Left colon (tissue), 2 donors: ENCODE measurements around the gene RAMP3. TPM values are rescaled to one million over a fixed set of nuclear protein-coding genes. Genes with fewer than 3 reads are reported as not detected.
"Not testable (repeated sequence)": the region's sequence is repeated elsewhere in the genome, so short reads cannot be mapped to it uniquely, and the experiment has no call there.

Source experiments
- ATAC-seq: fragments of 200-7000 bp; cut with Tn5 transposase; one replicate; pipeline ENCODE4 v1.9.1; 2020; ENCODE audit warnings: mild to moderate bottlenecking, moderate library complexity
- DNase-seq, 2 donors: peaks; one replicate each; pipeline ENCODE4 v3.0.0-alpha.2; 2020
- intact Hi-C, 2 donors: fragments of 100-400 bp; cut with DNase I in 1 of 2; cut with micrococcal nuclease in 1 of 2; formaldehyde crosslinking; loops; one replicate each; pipeline versions ENCODE4 v1.11.2 to v1.14.0; 2022; cut with DNase I, micrococcal nuclease
- total RNA-seq, 2 donors: library from RNA; stranded (reverse); fragmentation: NEBNext Ultra II Directional; extraction: Animal tissue kit (Norgen Biotek cat#: 25700); gene quantifications; one replicate each; pipeline ENCODE4 v1.2.1, GENCODE V29; 2021
- donor health status: DM: no; HTN: no; CAD: no.
- donor health status: DM: yes; HTN: yes; CAD: no.

RAMP3 gene
- total RNA-seq, 2 donors from 2014 or later = 8.8 to 9.5 TPM

GRCh38 chr7:45203936-45204445 is 46.4 kb downstream of the RAMP3 start:
- no peak for DNase-seq
- intact Hi-C loops = no loop called here
- ATAC-seq = no peak

GRCh38 chr7:45206266-45206665 is 48.7 kb downstream of the RAMP3 start:
- DNase-seq, intact Hi-C loops, ATAC-seq: not testable (repeated sequence)

- ATAC-seq, intact Hi-C loops, DNase-seq: not testable (repeated sequence)
These were observed 52.3 kb downstream of the RAMP3 start for GRCh38 chr7:45209909-45210308.

DNA sequence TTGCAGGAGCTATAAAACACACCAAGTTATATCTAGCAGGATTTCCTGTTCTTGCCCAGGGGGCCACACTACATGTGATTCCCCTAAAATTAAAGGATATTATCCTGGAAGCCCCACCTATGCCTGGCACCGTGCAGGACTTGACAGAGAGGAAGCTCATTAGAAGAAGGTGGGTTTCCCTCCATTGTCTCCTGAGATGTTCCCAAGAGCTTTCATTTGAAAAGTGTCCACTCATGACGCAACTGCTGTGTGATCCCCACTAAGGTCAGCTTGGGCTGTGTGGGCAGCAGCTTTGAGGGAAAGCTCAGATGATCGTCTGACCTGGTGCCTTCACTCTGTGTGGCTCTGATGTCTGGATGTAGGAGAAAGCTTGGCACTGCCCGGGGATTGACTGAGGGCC is 53.5 kb downstream of the RAMP3 start:
- no peak for DNase-seq
- no peak for ATAC-seq
- intact Hi-C loops = no loop called here

DNA sequence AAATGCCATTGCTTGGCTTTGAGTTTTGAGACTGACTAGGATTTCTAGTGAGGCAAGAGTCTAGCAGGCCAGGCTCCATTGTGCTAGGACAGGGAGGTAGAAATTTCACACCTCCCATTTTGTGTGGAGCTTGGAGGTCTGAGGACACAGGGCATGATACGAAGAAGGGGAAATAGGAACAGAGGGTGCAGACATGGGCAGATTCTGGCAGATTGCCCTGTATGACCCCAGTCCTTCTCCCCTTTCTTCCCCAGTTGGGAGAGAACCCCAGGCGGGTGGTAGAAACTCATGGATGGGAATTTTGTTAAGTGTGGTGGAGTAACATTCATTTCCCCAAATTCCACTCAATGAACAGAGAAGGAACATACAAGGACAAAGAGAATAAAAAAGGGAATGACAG is 54.4 kb downstream of the RAMP3 start:
- ATAC-seq = no peak
- intact Hi-C loops = no loop called here

GRCh38 chr7:45212606-45213005 is 55.0 kb downstream of the RAMP3 start:
- no peak for ATAC-seq
- intact Hi-C loops = no loop called here

More for the DNA sequence above, 54.4 kb downstream of the RAMP3 start:
- no peak for DNase-seq

GRCh38 chr7:45215601-45216062 is 58.0 kb downstream of the RAMP3 start:
- no peak for DNase-seq
- intact Hi-C loops = no loop called here
- no peak for ATAC-seq

More at GRCh38 chr7:45212606-45213005, 55.0 kb downstream of the RAMP3 start:
- DNase-seq = no peak

GRCh38 chr7:45216181-45216580 is 58.6 kb downstream of the RAMP3 start:
- intact Hi-C loops = no loop called here
- ATAC-seq = no peak
- DNase-seq = no peak

- DNase-seq (no peak), ATAC-seq (no peak)
- intact Hi-C loops = no loop called here
These were observed 59.1 kb downstream of the RAMP3 start for GRCh38 chr7:45216622-45217165.

DNA sequence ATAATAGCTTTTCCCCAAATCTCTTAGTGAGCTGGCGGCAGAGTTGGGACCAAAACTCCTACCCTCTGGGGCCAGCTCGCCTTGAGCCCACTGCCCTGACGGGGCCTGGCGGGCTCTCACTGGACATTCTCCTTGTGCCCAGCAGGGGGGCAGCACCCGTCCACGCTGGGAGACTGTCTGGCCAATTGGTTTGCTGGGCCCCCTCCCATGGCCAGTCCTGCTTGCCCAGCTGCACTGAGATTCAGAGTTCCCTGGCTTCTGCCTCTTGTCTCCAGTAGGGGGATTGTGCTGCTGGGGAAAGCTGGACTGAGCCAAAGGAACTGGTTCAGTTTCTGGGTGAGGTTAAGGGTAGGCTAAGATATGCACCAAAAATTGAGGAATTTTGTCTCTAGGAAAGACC is 59.8 kb downstream of the RAMP3 start:
- no peak for DNase-seq
- intact Hi-C loops = no loop called here
- no peak for ATAC-seq

- ATAC-seq = no peak
- DNase-seq = no peak
- intact Hi-C loops = no loop called here
These were observed 61.5 kb downstream of the RAMP3 start for GRCh38 chr7:45219130-45219529.

DNA sequence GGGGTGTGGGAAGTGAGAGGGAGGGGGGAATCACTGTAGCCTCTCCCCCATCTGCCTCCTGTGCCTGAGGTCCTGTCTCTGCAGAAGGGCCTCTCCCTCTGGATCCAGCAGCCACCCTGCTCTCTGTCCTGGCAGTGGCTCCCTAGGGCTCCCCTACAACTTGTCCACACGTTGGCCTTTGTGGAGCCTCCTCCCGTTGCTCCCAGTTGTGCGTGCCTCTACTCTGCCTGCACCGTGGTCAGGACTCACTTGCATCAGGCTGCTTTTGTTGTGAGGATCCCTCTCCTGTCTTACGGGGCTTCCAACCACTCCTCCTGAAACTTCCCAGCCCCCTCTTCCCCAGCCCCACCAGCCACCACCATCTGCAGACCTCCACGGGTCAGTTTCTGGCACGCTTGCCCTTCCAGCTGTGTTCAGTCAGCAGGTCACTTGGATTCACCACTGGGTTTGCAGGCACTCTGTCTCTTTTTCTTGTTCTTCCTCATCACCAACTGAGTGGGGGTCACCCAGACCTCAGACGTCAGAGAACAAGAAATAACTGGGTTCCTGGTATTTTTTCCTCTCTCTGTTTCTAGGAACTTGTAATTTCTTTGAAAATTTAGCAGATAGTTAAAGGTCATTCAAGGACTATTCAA is 62.3 kb downstream of the RAMP3 start:
- intact Hi-C loops = no loop called here
- ATAC-seq (no peak), DNase-seq (no peak)

DNA sequence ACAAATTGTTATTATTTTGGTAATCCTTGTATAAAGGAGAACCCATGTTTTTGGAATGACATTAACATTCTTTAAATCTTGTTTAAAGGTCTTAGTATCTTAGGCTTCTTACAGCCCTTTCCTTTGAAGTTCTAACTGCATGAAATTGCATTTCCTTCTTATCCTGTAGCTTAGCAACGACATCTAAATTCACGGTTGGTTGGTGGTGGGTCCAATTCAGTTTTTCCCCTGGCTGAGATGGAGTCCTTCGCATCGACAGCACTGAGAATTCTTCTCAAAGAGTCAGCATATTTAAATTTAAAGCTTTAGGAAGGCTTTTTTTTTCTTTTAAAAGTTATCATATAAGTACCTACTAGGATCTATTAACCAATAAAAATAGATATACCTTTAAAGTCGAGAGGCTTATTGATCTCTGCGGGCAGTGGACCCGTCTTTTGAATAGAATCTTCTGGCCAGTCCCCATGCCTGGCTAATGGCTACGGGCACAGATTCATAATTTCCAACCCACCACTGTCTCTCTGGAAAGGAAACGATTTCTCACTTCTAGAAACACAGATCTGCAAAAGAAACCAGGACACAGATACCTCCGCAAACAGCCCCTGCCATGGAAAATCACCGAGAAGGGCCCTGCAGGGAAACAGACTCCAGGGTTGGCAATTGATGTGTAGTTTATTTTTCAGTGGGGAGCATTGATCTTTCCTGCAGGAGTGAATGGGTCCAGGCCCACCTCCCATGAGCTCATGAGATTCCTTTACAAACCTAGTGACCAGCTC is 63.4 kb downstream of the RAMP3 start:
- DNase-seq = no peak
- ATAC-seq = no peak
- intact Hi-C loops = no loop called here

- intact Hi-C loops = no loop called here
- DNase-seq (no peak), ATAC-seq (no peak)
These were observed 64.5 kb downstream of the RAMP3 start for GRCh38 chr7:45221896-45222604.

DNA sequence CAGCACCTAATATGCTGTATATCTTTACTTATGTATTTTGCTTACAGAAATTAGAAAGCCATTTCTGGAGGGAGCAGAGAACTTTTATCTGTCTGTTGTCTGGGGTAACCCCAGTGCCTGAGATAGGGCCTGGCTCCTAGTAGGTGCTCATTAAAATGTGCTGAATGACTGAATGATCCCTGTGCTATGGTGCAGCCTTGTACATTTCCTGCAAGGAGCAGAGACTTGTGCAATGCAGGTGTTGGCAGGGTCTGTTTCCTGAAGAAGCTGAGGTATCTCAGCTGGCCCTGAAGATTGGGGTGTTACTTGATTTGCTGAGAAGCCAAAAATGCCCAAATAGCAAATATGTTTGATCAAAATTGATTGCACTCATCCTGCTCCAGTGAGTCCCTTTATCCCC is 65.5 kb downstream of the RAMP3 start:
- ATAC-seq (no peak), DNase-seq (no peak)
- intact Hi-C loops = no loop called here

DNA sequence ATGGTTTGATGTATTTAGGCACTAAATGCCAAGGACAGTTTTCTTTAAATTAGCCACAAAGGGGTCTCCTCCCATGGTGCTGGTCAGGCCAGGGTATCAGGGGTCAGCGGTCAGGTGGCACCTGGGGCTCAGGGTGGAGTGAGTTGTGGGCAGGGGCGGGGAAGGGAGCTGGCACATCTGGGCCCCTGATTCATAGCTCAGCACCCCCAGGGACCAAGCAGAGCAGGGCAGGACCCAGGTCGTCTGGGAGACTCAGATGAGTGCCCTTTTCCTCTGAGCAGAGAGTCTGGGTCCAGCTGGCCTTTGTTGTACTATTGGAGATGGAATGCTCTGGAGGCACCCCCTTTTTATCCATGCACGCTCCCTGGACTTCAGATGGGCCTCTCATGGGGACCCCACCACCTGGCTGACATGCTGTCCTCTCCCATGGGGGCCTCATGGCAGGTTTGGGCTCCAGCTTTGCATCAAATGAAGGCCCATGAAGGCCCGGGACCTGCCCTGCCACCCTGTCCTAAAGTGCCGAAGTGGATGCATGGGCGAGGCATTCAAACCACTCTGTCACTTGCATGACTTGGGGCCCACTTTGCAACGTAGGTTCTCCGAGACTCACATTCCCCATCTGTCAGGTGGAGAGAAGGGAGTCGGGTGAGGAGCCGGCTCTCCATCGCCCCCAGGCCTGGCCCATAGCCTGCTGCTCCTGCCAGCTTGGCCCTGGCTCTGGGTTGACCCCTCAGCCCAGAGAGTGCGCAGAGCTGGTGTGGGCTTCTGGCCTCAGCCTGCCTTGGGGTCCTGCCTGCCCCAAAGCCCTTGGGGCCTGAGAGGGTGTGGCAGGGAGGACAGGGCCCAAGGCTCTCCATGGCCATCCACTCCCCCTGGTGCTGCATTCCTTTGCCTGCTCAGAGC is 66.4 kb downstream of the RAMP3 start:
- intact Hi-C loops = no loop called here
- DNase-seq = no peak
- ATAC-seq = no peak

DNA sequence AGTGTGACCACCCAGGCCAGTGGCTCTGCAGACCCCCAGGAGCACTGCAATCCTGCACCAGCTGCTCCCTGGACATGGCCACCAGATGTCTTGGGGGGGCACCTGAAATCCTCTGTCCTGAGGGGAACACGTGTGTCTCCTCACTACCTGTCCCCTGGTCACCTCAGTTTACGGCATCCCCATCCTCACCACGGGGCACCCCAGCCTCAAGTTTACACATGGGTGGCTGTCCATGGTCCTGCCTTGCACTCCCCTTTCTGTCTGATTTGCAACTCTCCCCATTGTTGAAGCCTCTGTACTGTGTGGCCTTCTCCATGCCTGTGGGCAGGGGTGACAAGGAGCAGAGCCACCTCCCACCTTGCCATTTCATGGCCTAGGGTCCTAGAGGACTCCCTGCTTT is 67.2 kb downstream of the RAMP3 start:
- ATAC-seq = no peak
- intact Hi-C loops = no loop called here
- no peak for DNase-seq

GRCh38 chr7:45225311-45225947 is 67.8 kb downstream of the RAMP3 start:
- ATAC-seq (no peak), DNase-seq (no peak)
- intact Hi-C loops = no loop called here
